ENCODE data around the gene ABLIM2. TPM values are rescaled to one million over a fixed set of nuclear protein-coding genes. Genes with fewer than 3 reads are reported as not detected.

Gene ABLIM2
- total RNA-seq, 1 experiment from 2014 or later, result 6.1 TPM

GRCh38 chr4:8174970-8175369, 16.4 kb upstream of the ABLIM2 start:
- no peak overlapping the region for H3K27ac ChIP-seq (ENCODE audit: low read depth, low read length)
- peaks cover 0 to 7% of the 10 kb centered on the region in 2 experiments; a peak in 1 of 4 replicates for H3K4me1 ChIP-seq (ENCODE audit: control insufficient read depth in 1 of 2, insufficient read depth in 2 of 2, low read length in 2 of 2)
- intact Hi-C loops (cut with micrococcal nuclease), result no loop called here
- no peaks in the 10 kb centered on the region for H3K9me2 ChIP-seq (ENCODE audit: insufficient read depth)
- no peak overlapping the region for H3K4me3 ChIP-seq (replicated peaks in 1 of 2; ENCODE audit: low read depth in 1 of 2, low read length in 2 of 2)
- no peaks in the 10 kb centered on the region for H4K20me1 ChIP-seq (ENCODE audit: insufficient read depth)
- RAD21 ChIA-PET (ENCODE audit: low non-redundant PET in 1 of 2, low total read pairs in 2 of 2, uncharacterized antibody in 2 of 2, unreplicated experiment in 2 of 2), result no interaction called here
- H3K27me3 ChIP-seq (ENCODE audit: insufficient read depth, low read length), result 0 out of 2 replicates have a peak, but pooled peaks cover 5% of the 10 kb centered on the region
- POLR2A ChIA-PET, result no interaction called here
- H3K9ac ChIP-seq (ENCODE audit: low read length), result no peak overlapping the region
- no peaks in the 10 kb centered on the region for H3K9me3 ChIP-seq (ENCODE audit: control insufficient read depth in 1 of 2, insufficient read depth in 1 of 2, low read depth in 1 of 2, low read length in 2 of 2)
- no peak overlapping the region for H3K4me2 ChIP-seq (ENCODE audit: low read length)
- no peak for DNase-seq (ENCODE audit: low read depth, low spot score)
- no peaks in the 10 kb centered on the region for H3K79me2 ChIP-seq (ENCODE audit: insufficient read depth, low read length)
- H2AFZ ChIP-seq (ENCODE audit: low read depth, low read length, poor library complexity, severe bottlenecking), result no peak overlapping the region
- TF ChIP-seq RAD21 (IDR thresholded peaks at IDR 0.05; ENCODE audit: low read depth) (no peak), ZBTB33 (IDR thresholded peaks at IDR 0.05; ENCODE audit: extremely low read depth, insufficient replicate concordance, low read length) (no peak), SP1 (IDR thresholded peaks at IDR 0.05; ENCODE audit: low read depth) (no peak), EZH2phosphoT487 (IDR thresholded peaks at IDR 0.05; ENCODE audit: borderline replicate concordance) (no peak), EZH2 (IDR thresholded peaks at IDR 0.05) (no peak), EGR1 (IDR thresholded peaks at IDR 0.05; ENCODE audit: low read depth) (no peak), POLR2A (IDR thresholded peaks at IDR 0.05; ENCODE audit: borderline replicate concordance, extremely low read depth, insufficient read depth, insufficient read length) (no peak), ZNF274 (IDR thresholded peaks at IDR 0.05; ENCODE audit: low read depth, low read length) (no peak), POLR2AphosphoS5 (IDR thresholded peaks at IDR 0.05; ENCODE audit: low read depth, low read length) (no peak), MAX (IDR thresholded peaks at IDR 0.05) (no peak), REST (IDR thresholded peaks at IDR 0.05; ENCODE audit: low read depth) (no peak), SRF (IDR thresholded peaks at IDR 0.05; ENCODE audit: low read depth) (no peak), JUND (IDR thresholded peaks at IDR 0.05) (no peak), CBX3 (IDR thresholded peaks at IDR 0.05; ENCODE audit: low read depth) (no peak), CEBPB (IDR thresholded peaks at IDR 0.05; ENCODE audit: low read depth) (no peak)
- TF ChIP-seq, protein P1, sequence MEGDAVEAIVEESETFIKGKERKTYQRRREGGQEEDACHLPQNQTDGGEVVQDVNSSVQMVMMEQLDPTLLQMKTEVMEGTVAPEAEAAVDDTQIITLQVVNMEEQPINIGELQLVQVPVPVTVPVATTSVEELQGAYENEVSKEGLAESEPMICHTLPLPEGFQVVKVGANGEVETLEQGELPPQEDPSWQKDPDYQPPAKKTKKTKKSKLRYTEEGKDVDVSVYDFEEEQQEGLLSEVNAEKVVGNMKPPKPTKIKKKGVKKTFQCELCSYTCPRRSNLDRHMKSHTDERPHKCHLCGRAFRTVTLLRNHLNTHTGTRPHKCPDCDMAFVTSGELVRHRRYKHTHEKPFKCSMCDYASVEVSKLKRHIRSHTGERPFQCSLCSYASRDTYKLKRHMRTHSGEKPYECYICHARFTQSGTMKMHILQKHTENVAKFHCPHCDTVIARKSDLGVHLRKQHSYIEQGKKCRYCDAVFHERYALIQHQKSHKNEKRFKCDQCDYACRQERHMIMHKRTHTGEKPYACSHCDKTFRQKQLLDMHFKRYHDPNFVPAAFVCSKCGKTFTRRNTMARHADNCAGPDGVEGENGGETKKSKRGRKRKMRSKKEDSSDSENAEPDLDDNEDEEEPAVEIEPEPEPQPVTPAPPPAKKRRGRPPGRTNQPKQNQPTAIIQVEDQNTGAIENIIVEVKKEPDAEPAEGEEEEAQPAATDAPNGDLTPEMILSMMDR (IDR thresholded peaks at IDR 0.05 in 2 of 3, conservative IDR thresholded peaks at IDR 0.05 in 1 of 3; ENCODE audit: borderline replicate concordance in 1 of 3, insufficient read depth in 1 of 3, low read depth in 2 of 3, low read length in 2 of 3), result no peak
- TF ChIP-seq, protein P2, sequence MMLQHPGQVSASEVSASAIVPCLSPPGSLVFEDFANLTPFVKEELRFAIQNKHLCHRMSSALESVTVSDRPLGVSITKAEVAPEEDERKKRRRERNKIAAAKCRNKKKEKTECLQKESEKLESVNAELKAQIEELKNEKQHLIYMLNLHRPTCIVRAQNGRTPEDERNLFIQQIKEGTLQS (IDR thresholded peaks at IDR 0.05), result no peak
- BruUV-seq (replicated peaks), result no TSS peak
- CTCF ChIA-PET, result no interaction called here
- ATAC-seq, result no peak
- no peaks in the 10 kb centered on the region for H3K36me3 ChIP-seq (ENCODE audit: control insufficient read depth in 1 of 2, insufficient read depth in 2 of 2, low read length in 2 of 2)
